ENCODE results near the gene SCTR.

DNA sequence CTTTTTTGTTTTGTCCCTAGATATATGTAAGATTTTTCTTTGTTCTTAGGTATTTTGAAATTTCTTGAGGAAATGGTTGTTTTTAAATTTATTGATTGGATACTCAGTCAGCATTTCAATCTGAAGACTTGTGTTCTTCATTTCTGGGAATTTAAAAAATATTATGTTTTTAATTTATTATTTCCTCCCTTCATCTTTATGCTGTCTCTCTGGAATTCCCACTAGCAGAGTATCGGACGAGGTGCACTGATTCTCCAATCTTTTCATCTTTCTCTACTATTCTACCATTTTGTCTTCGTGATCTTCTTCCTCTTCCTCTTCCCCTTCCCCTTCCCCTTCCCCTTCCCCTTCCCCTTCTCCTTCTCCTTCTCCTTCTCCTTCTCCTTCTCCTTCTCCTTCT, 12.3 kb downstream of the SCTR start:
- TF ChIP-seq POLR2AphosphoS5 (IDR thresholded peaks at IDR 0.05; ENCODE audit: low read depth, low read length) (no peak), POLR2A (IDR thresholded peaks at IDR 0.05; ENCODE audit: low read depth, low read length) (no peak)
